CD4-positive, alpha-beta T cell (primary cell): Measurements from ENCODE around the gene FGD5. TPM values are rescaled to one million over a fixed set of nuclear protein-coding genes. Genes with fewer than 3 reads are reported as not detected.

Source experiments
- ATAC-seq: fragments of 200-7000 bp; cut with Tn5 transposase; one replicate; pipeline ENCODE4 v1.10.0; 2022; ENCODE audit warnings: mild to moderate bottlenecking; ENCODE audit not compliant: poor library complexity
- CTCF ChIA-PET: fragments of 350-600 bp; sonication (Branson Sonifier 250); formaldehyde crosslinking; loops from one replicate; lab custom pipeline; 2021; ENCODE audit warnings: antibody characterized with exemption, inconsistent platforms; lab: Charles Lee
- POLR2A ChIA-PET: fragments of 350-600 bp; sonication (Branson Sonifier 250); formaldehyde crosslinking; loops from one replicate; lab custom pipeline; 2021; ENCODE audit warnings: antibody characterized with exemption, inconsistent platforms; lab: Charles Lee
- DNase-seq, 14 experiments: peaks; one replicate each; pipeline ENCODE4 v3.0.0-alpha.2; 2013 to 2020; ENCODE audit warnings: mixed read lengths in 2 of 14
- H3K27ac ChIP-seq, 2 donors: one replicate each; pipeline versions ENCODE4 v1.5.1 to v1.7.0; 2013; ENCODE audit warnings: low read length in 2 of 2, low read depth in 1 of 2, mild to moderate bottlenecking in 1 of 2
- H3K27me3 ChIP-seq, 2 experiments: 1 replicate in 1 of 2; 2 replicates in 1 of 2; pipeline versions ENCODE4 v1.6.1 to v1.7.0; 2013; ENCODE audit warnings: low read length in 2 of 2, control low read depth in 1 of 2, mild to moderate bottlenecking in 1 of 2, moderate library complexity in 1 of 2; ENCODE audit not compliant: insufficient read depth in 2 of 2, control insufficient read depth in 1 of 2
- H3K36me3 ChIP-seq: one replicate; pipeline ENCODE4 v1.6.1; 2013; ENCODE audit warnings: low read length, control low read depth; ENCODE audit not compliant: insufficient read depth
- H3K4me1 ChIP-seq: one replicate; pipeline ENCODE4 v1.6.1; 2013; ENCODE audit warnings: low read length, control low read depth; ENCODE audit not compliant: insufficient read depth
- H3K4me3 ChIP-seq: one replicate; pipeline ENCODE4 v1.5.1; 2013; ENCODE audit warnings: mild to moderate bottlenecking, low read length, moderate library complexity
- H3K9me3 ChIP-seq, 2 experiments: 1 replicate in 1 of 2; 2 replicates in 1 of 2; pipeline versions ENCODE4 v1.6.1 to v1.7.0; 2013; ENCODE audit warnings: low read length in 2 of 2, mild to moderate bottlenecking in 2 of 2, control low read depth in 1 of 2, moderate library complexity in 1 of 2; ENCODE audit not compliant: control insufficient read depth in 1 of 2, insufficient read depth in 1 of 2
- H3K27ac Mint-ChIP-seq: one replicate; pipeline ENCODE4 v1.8.0; 2020; ENCODE audit warnings: mixed read lengths
- H3K27me3 Mint-ChIP-seq: one replicate; pipeline ENCODE4 v1.8.0; 2021; ENCODE audit warnings: mixed read lengths
- H3K36me3 Mint-ChIP-seq: one replicate; pipeline ENCODE4 v1.8.0; 2021; ENCODE audit warnings: low read depth, mixed read lengths
- H3K4me1 Mint-ChIP-seq: one replicate; pipeline ENCODE4 v1.8.0; 2021; ENCODE audit warnings: low read depth, mixed read lengths
- H3K4me3 Mint-ChIP-seq: one replicate; pipeline ENCODE4 v1.8.0; 2020; ENCODE audit warnings: mild to moderate bottlenecking, mixed read lengths
- H3K9me3 Mint-ChIP-seq: one replicate; pipeline ENCODE4 v1.8.0; 2020; ENCODE audit warnings: mixed read lengths
- intact Hi-C, 2 experiments: fragments of 100-400 bp; cut with DNase I in 1 of 2; cut with micrococcal nuclease in 1 of 2; formaldehyde crosslinking; loops; one replicate each; pipeline versions ENCODE4 v1.15.1 to v1.9.0; 2023 to 2025; cut with DNase I, micrococcal nuclease
- total RNA-seq, 174 experiments: library from RNA in 2 of 174; stranded (reverse) in 2 of 174; gene quantifications; one replicate each; pipeline ENCODE4 v1.2.3 and lab custom pipeline; 2021 to 2026
- TF ChIP-seq, protein P1 (sequence below): fragments of 200-600 bp; IDR thresholded peaks from one replicate; pipeline ENCODE4 v1.8.0; 2022; ENCODE audit warnings: antibody characterized with exemption, mild to moderate bottlenecking

Gene FGD5
- total RNA-seq, 2 experiments from 2014 or later: not detected

DNA sequence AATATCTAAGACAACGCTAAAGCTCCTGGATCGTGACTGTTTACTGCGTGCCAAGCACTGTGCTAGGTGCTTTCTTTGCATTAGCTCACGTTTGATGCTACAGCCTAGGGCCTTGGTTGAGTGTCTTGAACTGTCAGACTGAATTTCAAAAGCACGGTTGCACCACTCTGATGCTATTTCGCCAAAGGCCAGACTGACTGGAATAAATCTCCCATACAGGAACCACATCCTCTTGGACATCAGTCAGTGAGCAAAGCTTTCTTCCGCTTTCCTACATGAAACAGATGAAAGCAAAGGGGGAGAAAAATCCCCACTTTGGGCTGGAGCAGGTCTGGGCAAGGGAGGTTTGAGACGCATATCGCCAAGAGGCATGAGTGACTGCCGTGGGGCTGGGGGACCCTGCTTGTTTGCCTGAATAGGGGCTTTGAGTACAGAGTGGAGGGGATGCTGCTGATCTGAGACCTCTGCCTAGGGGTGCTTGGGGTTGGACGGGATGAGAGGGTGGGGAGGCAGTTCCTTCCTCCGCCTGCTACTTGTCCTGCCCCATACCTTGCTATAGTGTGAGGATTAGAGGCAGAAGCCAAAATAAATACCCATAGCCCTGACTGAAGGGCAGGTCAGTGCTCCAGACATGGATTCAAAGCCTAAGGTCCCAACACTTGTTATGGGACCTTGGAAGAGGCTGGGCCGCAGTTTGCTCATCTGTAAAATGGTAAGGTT is 5.3 kb downstream of the FGD5 start:
- no peaks in the 10 kb centered on the region for H3K9me3 Mint-ChIP-seq
- intact Hi-C loops: no loop called here
- ChIA-PET CTCF (no interaction called here), POLR2A (interaction anchor here (0.6 kb wide), 1 partner anchor 24 kb away, joined by 3 read pairs; no protein-coding TSS in a partner anchor)
- H3K4me3 ChIP-seq: no peak overlapping the region
- H3K27me3 Mint-ChIP-seq: peaks cover 27% of the 10 kb centered on the region
- TF ChIP-seq, protein P1, sequence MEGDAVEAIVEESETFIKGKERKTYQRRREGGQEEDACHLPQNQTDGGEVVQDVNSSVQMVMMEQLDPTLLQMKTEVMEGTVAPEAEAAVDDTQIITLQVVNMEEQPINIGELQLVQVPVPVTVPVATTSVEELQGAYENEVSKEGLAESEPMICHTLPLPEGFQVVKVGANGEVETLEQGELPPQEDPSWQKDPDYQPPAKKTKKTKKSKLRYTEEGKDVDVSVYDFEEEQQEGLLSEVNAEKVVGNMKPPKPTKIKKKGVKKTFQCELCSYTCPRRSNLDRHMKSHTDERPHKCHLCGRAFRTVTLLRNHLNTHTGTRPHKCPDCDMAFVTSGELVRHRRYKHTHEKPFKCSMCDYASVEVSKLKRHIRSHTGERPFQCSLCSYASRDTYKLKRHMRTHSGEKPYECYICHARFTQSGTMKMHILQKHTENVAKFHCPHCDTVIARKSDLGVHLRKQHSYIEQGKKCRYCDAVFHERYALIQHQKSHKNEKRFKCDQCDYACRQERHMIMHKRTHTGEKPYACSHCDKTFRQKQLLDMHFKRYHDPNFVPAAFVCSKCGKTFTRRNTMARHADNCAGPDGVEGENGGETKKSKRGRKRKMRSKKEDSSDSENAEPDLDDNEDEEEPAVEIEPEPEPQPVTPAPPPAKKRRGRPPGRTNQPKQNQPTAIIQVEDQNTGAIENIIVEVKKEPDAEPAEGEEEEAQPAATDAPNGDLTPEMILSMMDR: no peak
- no peaks in the 10 kb centered on the region for H3K4me1 Mint-ChIP-seq
- no peaks in the 10 kb centered on the region for H3K9me3 ChIP-seq
- no peaks in the 10 kb centered on the region for H3K27me3 ChIP-seq
- H3K27ac Mint-ChIP-seq: no peak overlapping the region
- H3K4me3 Mint-ChIP-seq: no peak overlapping the region
- H3K4me1 ChIP-seq: no peaks in the 10 kb centered on the region
- H3K36me3 Mint-ChIP-seq: no peaks in the 10 kb centered on the region
- ATAC-seq (no peak), DNase-seq (no peak)
- H3K27ac ChIP-seq: no peak overlapping the region
- no peaks in the 10 kb centered on the region for H3K36me3 ChIP-seq

DNA sequence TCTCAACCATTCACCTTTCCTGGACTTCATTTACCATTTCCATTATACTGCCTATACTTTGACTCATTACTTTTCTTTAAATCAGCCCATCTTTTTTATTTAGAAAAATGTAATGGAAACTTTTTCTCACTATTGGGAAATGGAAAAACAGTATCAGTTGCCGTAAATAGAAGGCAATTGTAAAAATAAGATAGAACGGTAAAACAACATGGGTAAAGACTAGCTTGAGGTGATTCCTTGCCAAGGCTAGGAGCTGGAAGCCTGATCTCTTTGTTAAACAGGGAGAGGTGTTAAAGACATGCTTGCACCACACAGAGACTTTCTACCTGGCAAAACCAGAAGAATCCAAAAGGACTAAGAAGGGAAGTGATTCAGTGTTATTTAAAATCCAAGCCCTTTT is 5.9 kb downstream of the FGD5 start:
- TF ChIP-seq, protein P1: no peak
- H3K4me1 ChIP-seq: no peaks in the 10 kb centered on the region
- Mint-ChIP-seq H3K4me3 (no peak overlapping the region), H3K36me3 (no peaks in the 10 kb centered on the region), H3K27me3 (peaks cover 32% of the 10 kb centered on the region), H3K4me1 (no peaks in the 10 kb centered on the region), H3K9me3 (no peaks in the 10 kb centered on the region), H3K27ac (no peak overlapping the region)
- H3K36me3 ChIP-seq: no peaks in the 10 kb centered on the region
- no peak overlapping the region for H3K27ac ChIP-seq
- H3K9me3 ChIP-seq: no peaks in the 10 kb centered on the region
- POLR2A ChIA-PET: no interaction called here
- CTCF ChIA-PET: no interaction called here
- ATAC-seq (no peak), DNase-seq (no peak)
- intact Hi-C loops: no loop called here
- H3K27me3 ChIP-seq: no peaks in the 10 kb centered on the region
- H3K4me3 ChIP-seq: no peak overlapping the region

DNA sequence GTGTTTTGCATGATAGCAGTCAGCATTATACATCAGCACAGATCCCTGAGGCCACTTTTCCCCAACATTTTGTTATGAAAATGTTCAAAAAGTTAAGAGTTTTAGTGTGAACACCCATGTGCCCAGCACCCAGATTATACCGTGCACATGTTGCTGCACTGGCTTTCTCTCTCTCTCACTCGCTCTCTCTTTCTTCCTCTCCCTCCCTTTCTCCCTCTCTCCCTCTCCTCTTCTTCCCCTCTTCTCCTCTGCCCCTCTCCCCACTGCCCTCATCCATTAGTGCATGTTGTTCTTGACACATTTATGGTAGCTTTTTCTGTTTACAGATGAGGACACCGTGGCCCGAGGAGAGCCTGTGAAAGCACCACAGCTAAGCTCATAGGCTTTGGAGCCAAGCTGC is 7.3 kb downstream of the FGD5 start:
- Histone ChIP-seq H3K9me3 (no peaks in the 10 kb centered on the region), H3K4me1 (no peaks in the 10 kb centered on the region), H3K27me3 (no peaks in the 10 kb centered on the region), H3K36me3 (no peaks in the 10 kb centered on the region), H3K4me3 (no peak overlapping the region), H3K27ac (no peak overlapping the region)
- ATAC-seq (no peak), DNase-seq (no peak)
- ChIA-PET POLR2A (no interaction called here), CTCF (no interaction called here)
- Mint-ChIP-seq H3K27ac (no peak overlapping the region), H3K4me1 (no peaks in the 10 kb centered on the region), H3K9me3 (no peaks in the 10 kb centered on the region), H3K36me3 (no peaks in the 10 kb centered on the region), H3K4me3 (no peak overlapping the region), H3K27me3 (peaks cover 27% of the 10 kb centered on the region)
- intact Hi-C loops: no loop called here
- TF ChIP-seq, protein P1: no peak
